HUES64 (cell line): ENCODE data around the gene ARHGAP29.

Experiments
- H3K27ac ChIP-seq: 2 replicates; pipeline ENCODE4 v1.7.0; 2013; ENCODE audit warnings: low read depth, low read length, inconsistent platforms
- H3K27me3 ChIP-seq: 2 replicates; pipeline ENCODE4 v1.6.1; 2013; ENCODE audit warnings: mild to moderate bottlenecking, low read length; ENCODE audit not compliant: insufficient read depth
- H3K36me3 ChIP-seq: 2 replicates; pipeline ENCODE4 v1.6.1; 2013; ENCODE audit warnings: mild to moderate bottlenecking, low read length; ENCODE audit not compliant: insufficient read depth
- H3K4me1 ChIP-seq: 2 replicates; pipeline ENCODE4 v1.6.1; 2013; ENCODE audit warnings: mild to moderate bottlenecking, low read length, moderate library complexity; ENCODE audit not compliant: insufficient read depth
- H3K4me3 ChIP-seq: 2 replicates; pipeline ENCODE4 v1.5.1; 2013; ENCODE audit warnings: mild to moderate bottlenecking, low read length, moderate library complexity
- H3K9ac ChIP-seq: 2 replicates; pipeline ENCODE4 v1.6.1; 2013; ENCODE audit warnings: mild to moderate bottlenecking, low read depth, low read length
- H3K9me3 ChIP-seq: 2 replicates; pipeline ENCODE4 v1.6.1; 2013; ENCODE audit warnings: low read depth, low read length; ENCODE audit not compliant: insufficient read depth
- WGBS: fragments of 150-250, 120-280 bp; methylation state at CpG from one replicate; pipeline ENCODE4 v1.1.7; 2013; ENCODE audit warnings: missing lambda C conversion rate; 5-methylcytosine and 5-hydroxymethylcytosine counted together

ARHGAP29 gene

DNA sequence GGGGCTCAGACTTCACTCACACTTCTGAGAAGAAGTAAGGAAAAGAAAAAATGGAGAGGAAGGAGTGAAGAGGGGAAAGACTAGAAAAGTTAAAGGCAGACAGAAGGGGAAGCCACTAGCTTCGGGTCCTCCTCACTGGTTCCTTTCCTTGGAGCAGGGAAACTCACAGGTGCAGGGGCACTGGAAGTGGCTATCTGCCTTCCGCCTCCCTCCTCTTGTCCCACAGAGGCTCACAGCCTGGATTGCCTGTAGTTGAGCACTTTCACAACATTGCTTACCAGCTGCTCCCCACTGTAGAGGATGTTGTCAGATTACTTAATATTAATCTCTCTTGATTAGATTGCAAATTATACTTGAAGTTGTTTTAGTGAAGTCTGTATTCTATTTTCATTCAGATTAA lies 94.8 kb downstream of the ARHGAP29 start:
- Histone ChIP-seq H3K27ac (no peak overlapping the region), H3K4me3 (no peak overlapping the region), H3K4me1 (0 out of 2 replicates have a peak, but pooled peaks cover 12% of the 10 kb centered on the region), H3K9me3 (no peaks in the 10 kb centered on the region), H3K36me3 (no peaks in the 10 kb centered on the region), H3K27me3 (no peaks in the 10 kb centered on the region), H3K9ac (no peak overlapping the region)
- WGBS = 87% methylated on average over 2 of the region's 2 CpGs

- 63% methylated on average over 1 of the region's 1 CpG for WGBS
- Histone ChIP-seq H3K27ac (no peak overlapping the region), H3K4me3 (no peak overlapping the region)
Observed at GRCh38 chr1:94142022-94142421, 95.4 kb downstream of the ARHGAP29 start.

DNA sequence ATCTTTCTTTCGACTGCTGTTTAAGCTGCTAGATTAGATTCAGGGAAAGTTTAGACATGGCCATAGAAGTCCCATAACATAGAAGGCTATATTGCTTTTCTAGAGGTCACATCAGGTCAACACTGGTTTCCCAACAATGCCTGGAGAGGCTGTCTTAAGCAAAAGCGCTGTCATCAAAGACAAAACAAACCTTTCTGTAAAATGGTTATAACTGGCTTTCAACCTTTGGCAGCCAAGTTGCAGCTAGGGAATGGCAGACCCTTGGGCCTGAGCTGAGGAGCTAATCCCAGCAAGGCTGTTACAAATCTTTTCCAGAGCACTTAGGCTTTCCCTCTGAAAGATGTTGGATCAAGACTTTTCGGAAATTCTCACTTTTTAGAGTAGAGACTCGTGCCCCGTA lies 105.3 kb downstream of the ARHGAP29 start:
- no peaks in the 10 kb centered on the region for H3K36me3 ChIP-seq
- H3K9ac ChIP-seq = no peak overlapping the region
- no peaks in the 10 kb centered on the region for H3K27me3 ChIP-seq
- peaks cover 11% of the 10 kb centered on the region for H3K9me3 ChIP-seq
- no peaks in the 10 kb centered on the region for H3K4me1 ChIP-seq
- WGBS = 95% methylated on average over 5 of the region's 5 CpGs
- no peak overlapping the region for H3K27ac ChIP-seq
- H3K4me3 ChIP-seq = no peak overlapping the region

More at GRCh38 chr1:94142022-94142421, 95.4 kb downstream of the ARHGAP29 start:
- Histone ChIP-seq H3K36me3 (no peaks in the 10 kb centered on the region), H3K9ac (no peak overlapping the region), H3K9me3 (no peaks in the 10 kb centered on the region), H3K4me1 (0 out of 2 replicates have a peak, but pooled peaks cover 12% of the 10 kb centered on the region), H3K27me3 (no peaks in the 10 kb centered on the region)

DNA sequence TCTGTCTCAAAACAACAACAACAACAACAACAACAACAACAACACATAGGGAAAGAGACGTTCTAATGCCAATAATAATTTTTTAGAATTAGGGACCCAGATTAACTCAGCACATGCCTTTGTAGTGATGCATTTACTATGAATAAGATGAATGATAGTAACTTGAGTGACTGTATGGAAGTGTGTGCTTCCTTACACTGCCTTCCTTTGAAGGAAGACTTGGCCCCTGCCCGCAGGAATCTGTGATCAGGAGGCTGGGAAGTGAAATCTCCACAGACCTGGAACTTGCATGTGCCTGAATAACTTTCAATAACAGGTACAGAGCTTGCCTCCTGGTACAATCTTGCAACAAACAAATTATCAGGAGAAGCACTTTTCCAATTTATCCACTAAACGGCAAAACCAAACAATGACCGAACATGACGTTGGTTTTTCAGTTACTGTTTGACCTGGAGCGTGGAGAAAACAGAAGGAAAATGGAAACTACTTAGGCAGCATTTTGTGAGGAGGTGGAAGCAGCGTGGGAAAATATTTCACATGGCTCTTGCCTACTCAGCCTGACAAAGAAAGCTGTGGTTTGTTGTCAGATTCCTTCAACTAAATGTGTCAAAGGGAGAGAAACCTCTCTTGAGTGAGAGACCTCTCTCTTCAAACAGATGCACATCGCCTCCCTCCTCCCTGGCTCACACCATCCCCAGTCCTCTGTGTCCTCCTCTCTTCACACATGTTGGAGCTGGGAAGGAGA lies 106.4 kb downstream of the ARHGAP29 start:
- WGBS = 90% methylated on average over 8 of the region's 8 CpGs
- Histone ChIP-seq H3K4me3 (no peak overlapping the region), H3K4me1 (peaks cover 8% of the 10 kb centered on the region; the same call in 1 of the 2 replicates), H3K36me3 (no peaks in the 10 kb centered on the region), H3K27ac (no peak overlapping the region), H3K9me3 (peaks cover 11% of the 10 kb centered on the region), H3K27me3 (no peaks in the 10 kb centered on the region), H3K9ac (no peak overlapping the region)

DNA sequence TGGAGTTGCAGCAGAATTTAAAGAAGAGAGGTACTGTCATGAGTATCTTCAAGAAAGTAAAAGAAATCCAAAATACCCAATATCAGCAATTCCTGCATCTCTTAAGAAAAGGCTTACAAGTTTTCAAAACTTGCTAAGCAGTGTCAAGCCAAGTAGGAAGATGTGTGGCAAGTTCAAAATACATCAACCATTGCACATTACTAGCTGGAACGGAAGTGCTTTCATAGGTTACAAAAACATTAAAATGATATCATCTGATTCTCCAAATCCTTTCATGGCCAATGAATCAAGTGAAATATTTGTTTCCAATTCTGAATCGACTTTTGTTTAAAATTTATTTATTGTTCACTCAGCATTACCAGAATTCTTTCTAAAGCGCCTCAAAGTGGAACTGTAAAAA lies 110.7 kb downstream of the ARHGAP29 start:
- H3K4me1 ChIP-seq = peaks cover 10% of the 10 kb centered on the region; the same call in 1 of the 2 replicates
- no peak overlapping the region for H3K4me3 ChIP-seq
- H3K27me3 ChIP-seq = no peaks in the 10 kb centered on the region
- H3K9ac ChIP-seq = no peak overlapping the region
- H3K9me3 ChIP-seq = no peaks in the 10 kb centered on the region
- 88% methylated on average over 2 of the region's 3 CpGs for WGBS
- no peak overlapping the region for H3K27ac ChIP-seq
- H3K36me3 ChIP-seq = no peaks in the 10 kb centered on the region

- Histone ChIP-seq H3K9ac (no peak overlapping the region), H3K4me3 (no peak overlapping the region), H3K36me3 (no peaks in the 10 kb centered on the region), H3K27ac (no peak overlapping the region), H3K4me1 (peaks cover 10% of the 10 kb centered on the region; the same call in 1 of the 2 replicates), H3K9me3 (no peaks in the 10 kb centered on the region), H3K27me3 (no peaks in the 10 kb centered on the region)
- WGBS = 55% methylated on average over 5 of the region's 6 CpGs
Observed at GRCh38 chr1:94125551-94126514, 111.6 kb downstream of the ARHGAP29 start.

GRCh38 chr1:94124538-94124937 lies 112.8 kb downstream of the ARHGAP29 start:
- no peak overlapping the region for H3K4me3 ChIP-seq
- WGBS = 95% methylated on average over 1 of the region's 1 CpG
- H3K9ac ChIP-seq = no peak overlapping the region
- H3K9me3 ChIP-seq = no peaks in the 10 kb centered on the region
- H3K36me3 ChIP-seq = no peaks in the 10 kb centered on the region
- no peaks in the 10 kb centered on the region for H3K27me3 ChIP-seq
- peaks cover 21% of the 10 kb centered on the region for H3K4me1 ChIP-seq
- no peak overlapping the region for H3K27ac ChIP-seq

GRCh38 chr1:94122201-94122970 lies 115.0 kb downstream of the ARHGAP29 start:
- H3K27me3 ChIP-seq = no peaks in the 10 kb centered on the region
- no peaks in the 10 kb centered on the region for H3K9me3 ChIP-seq
- no peak overlapping the region for H3K4me3 ChIP-seq
- H3K9ac ChIP-seq = no peak overlapping the region
- 89% methylated on average over 5 of the region's 5 CpGs for WGBS
- H3K36me3 ChIP-seq = no peaks in the 10 kb centered on the region
- H3K4me1 ChIP-seq = peaks cover 31% of the 10 kb centered on the region
- H3K27ac ChIP-seq = no peak overlapping the region
